GM12878 (cell line): ENCODE measurements around the gene MYO18B. TPM values are rescaled to one million over a fixed set of nuclear protein-coding genes. Genes with fewer than 3 reads are reported as not detected.

Experiments used
- ATAC-seq: fragments of 200-7000 bp; cut with Tn5 transposase; 3 replicates; pipeline ENCODE4 v1.9.1; 2020; ENCODE audit warnings: mild to moderate bottlenecking, moderate library complexity
- BruUV-seq: library from RNA; stranded (reverse); fragments of 400-500 nt; replicated peaks from 2 replicates; lab custom pipeline; 2021; lab: Mats Ljungman, UMichigan
- CTCF ChIA-PET: fragments of 300-600 bp; sonication (Branson Sonifier 250); formaldehyde crosslinking; extraction: SDS; loops from one replicate; lab custom pipeline; 2021; ENCODE audit warnings: inconsistent platforms; lab: Yijun Ruan, JAX
- POLR2A ChIA-PET: fragments of 350-600 bp; formaldehyde crosslinking; extraction: SDS; loops from one replicate; lab custom pipeline; 2021; ENCODE audit warnings: inconsistent platforms; lab: Charles Lee
- RAD21 ChIA-PET: fragments of 300-600 bp; sonication (Branson Sonifier 250); formaldehyde crosslinking; loops from one replicate; lab custom pipeline; 2023; ENCODE audit warnings: antibody characterized with exemption; ENCODE audit not compliant: unreplicated experiment; lab: Charles Lee
- SMC1A ChIA-PET: fragments of 300-600 bp; sonication (Branson Sonifier 250); formaldehyde crosslinking; loops from one replicate; lab custom pipeline; 2023; ENCODE audit not compliant: unreplicated experiment, uncharacterized antibody; lab: Charles Lee
- DNase-seq: peaks from one replicate; pipeline ENCODE4 v3.0.0-alpha.2; 2011; ENCODE audit warnings: low read depth, low spot score
- FAIRE-seq: peaks from 3 replicates; lab custom pipeline; 2011; peaks lifted over from hg19 to GRCh38; lab: Jason Lieb, UNC
- H2AFZ ChIP-seq: 2 replicates; pipeline ENCODE4 v1.6.0; 2011; ENCODE audit warnings: low read depth, low read length, control low read depth; ENCODE audit not compliant: control insufficient read depth
- H3K27ac ChIP-seq: 2 replicates; pipeline ENCODE4 v1.5.1; 2011; ENCODE audit warnings: control low read depth; ENCODE audit not compliant: control insufficient read depth, insufficient read depth
- H3K27me3 ChIP-seq, 2 experiments: replicated peaks in 1 of 2; 2 replicates each; pipeline versions ENCODE4 v1.6.0 to v1.6.1; 2011; ENCODE audit warnings: low read length in 1 of 2; ENCODE audit not compliant: control insufficient read depth in 2 of 2, insufficient read depth in 2 of 2
- H3K36me3 ChIP-seq, 2 experiments: 2 replicates each; pipeline ENCODE4 v1.5.1; 2011; ENCODE audit warnings: low read length in 1 of 2; ENCODE audit not compliant: control insufficient read depth in 2 of 2, insufficient read depth in 2 of 2
- H3K4me1 ChIP-seq: 2 replicates; pipeline ENCODE4 v1.6.1; 2011; ENCODE audit warnings: mild to moderate bottlenecking, low read length, moderate library complexity, mixed read lengths; ENCODE audit not compliant: control insufficient read depth, insufficient read depth
- H3K4me2 ChIP-seq: 2 replicates; pipeline ENCODE4 v1.6.0; 2011; ENCODE audit warnings: control low read depth; ENCODE audit not compliant: control insufficient read depth, insufficient read depth
- H3K4me3 ChIP-seq: fragments of 200-600 bp; sonication (generic); 2 replicates; pipeline ENCODE4 v1.5.1; 2016
- H3K79me2 ChIP-seq: 2 replicates; pipeline ENCODE4 v1.6.0; 2011; ENCODE audit warnings: low read length; ENCODE audit not compliant: control insufficient read depth, insufficient read depth
- H3K9ac ChIP-seq: 2 replicates; pipeline ENCODE4 v1.8.0; 2011; ENCODE audit warnings: low read length, control low read depth, mixed read lengths; ENCODE audit not compliant: control insufficient read depth, insufficient read depth
- H3K9me3 ChIP-seq: replicated peaks from 3 replicates; pipeline ENCODE4 v1.5.1; 2011; ENCODE audit warnings: mild to moderate bottlenecking, low read length; ENCODE audit not compliant: control insufficient read depth, insufficient read depth
- H4K20me1 ChIP-seq: 2 replicates; pipeline ENCODE4 v1.6.0; 2011; ENCODE audit not compliant: control insufficient read depth, insufficient read depth
- CBX3 ChIP-seq: fragments of 200-600 bp; sonication (generic); IDR thresholded peaks from 2 replicates; pipeline ENCODE4 v1.6.1; 2016; ENCODE audit warnings: low read depth, borderline replicate concordance
- CREB1 ChIP-seq: IDR thresholded peaks from 2 replicates; pipeline ENCODE4 v1.6.1; 2012; ENCODE audit warnings: low read depth, mild to moderate bottlenecking, inconsistent platforms
- EED ChIP-seq: sonication (generic); IDR thresholded peaks from 2 replicates; pipeline ENCODE4 v1.6.1; 2016; ENCODE audit warnings: antibody characterized with exemption, low read depth
- GATAD2B ChIP-seq: fragments of 450-650 bp; conservative IDR thresholded peaks from 2 replicates; pipeline ENCODE4 v1.6.1; 2017; ENCODE audit warnings: low read depth, mild to moderate bottlenecking, moderate library complexity
- KAT2A ChIP-seq: conservative IDR thresholded peaks from 2 replicates; pipeline ENCODE4 v1.6.1; 2011; ENCODE audit warnings: low read depth, low read length; ENCODE audit not compliant: control insufficient read depth
- KLF5 ChIP-seq: fragments of 450-650 bp; IDR thresholded peaks from 2 replicates; pipeline ENCODE4 v1.6.1; 2014; ENCODE audit warnings: mild to moderate bottlenecking; ENCODE audit not compliant: partially characterized antibody
- NR2C1 ChIP-seq: fragments of 450-650 bp; IDR thresholded peaks from 2 replicates; pipeline ENCODE4 v1.6.1; 2017; ENCODE audit warnings: antibody characterized with exemption, mild to moderate bottlenecking, moderate library complexity
- NRF1 ChIP-seq: conservative IDR thresholded peaks from 2 replicates; pipeline ENCODE4 v1.6.1; 2011; ENCODE audit warnings: mild to moderate bottlenecking, low read depth, low read length, improper control_type of control experiment
- RUNX3 ChIP-seq: IDR thresholded peaks from 2 replicates; pipeline ENCODE4 v1.6.1; 2012; ENCODE audit warnings: low read length, inconsistent platforms
- YBX1 ChIP-seq: fragments of 450-650 bp; IDR thresholded peaks from 2 replicates; pipeline ENCODE4 v1.6.1; 2016; ENCODE audit warnings: antibody characterized with exemption
- ZNF24 ChIP-seq: fragments of 450-650 bp; IDR thresholded peaks from 2 replicates; pipeline ENCODE4 v1.6.1; 2017; ENCODE audit warnings: antibody characterized with exemption, mild to moderate bottlenecking
- WGBS: methylation state at CpG from one replicate; pipeline ENCODE4 v1.1.6; 2016; ENCODE audit warnings: low lambda C conversion rate; ENCODE audit not compliant: insufficient replicate concordance, insufficient coverage; ENCODE audit errors: missing lambda C conversion rate; 5-methylcytosine and 5-hydroxymethylcytosine counted together
- in situ Hi-C: fragments of 300-500 bp; cut with MboI; formaldehyde crosslinking; loops from 9 replicates; pipeline ENCODE4 v1.14.3; 2018; ENCODE audit warnings: mixed read lengths
- intact Hi-C: fragments of 100-400 bp; cut with micrococcal nuclease; formaldehyde crosslinking; loops from one replicate; pipeline ENCODE4 v1.14.2; 2022; ENCODE audit not compliant: unreplicated experiment
- polyA plus RNA-seq, 11 experiments: library from polyadenylated mRNA; depleted of rRNA in 4 of 11; unstranded in 6 of 11; stranded (reverse) in 5 of 11; fragments of >200 nt; fragmentation: Nextera tagmentation in 4 of 11; fragmentation: Illumina TruSeq in 1 of 11; extraction: Ambion mirVana in 4 of 11; extraction: Trizol in 1 of 11; gene quantifications; 1 replicate in 1 of 11; 2 replicates in 10 of 11; pipeline versions ENCODE4 v1.2.1 to v1.2.3, GENCODE V29; 2011 to 2016; ENCODE audit warnings: inconsistent platforms in 2 of 11, missing spikeins in 2 of 11, low read depth in 1 of 11
- total RNA-seq, 4 experiments: library from RNA; depleted of rRNA in 3 of 4; stranded (reverse); fragments of >200 nt in 3 of 4; fragmentation: Illumina TruSeq in 1 of 4; extraction: Trizol in 1 of 4; gene quantifications; 2 replicates each; pipeline versions ENCODE4 v1.2.1 to v1.2.3, GENCODE V29; 2013 to 2021
- TF ChIP-seq, protein P1 (sequence below): fragments of 450-650 bp; IDR thresholded peaks from 2 replicates; pipeline ENCODE4 v1.6.1; 2016; ENCODE audit warnings: mild to moderate bottlenecking
- TF ChIP-seq, protein P2 (sequence below), 3 experiments: IDR thresholded peaks in 2 of 3; conservative IDR thresholded peaks in 1 of 3; 2 replicates each; pipeline ENCODE4 v1.5.1; 2011; ENCODE audit warnings: low read depth in 3 of 3, low read length in 3 of 3, mild to moderate bottlenecking in 3 of 3, control low read depth in 2 of 3, moderate library complexity in 2 of 3, inconsistent platforms in 1 of 3, mixed read lengths in 1 of 3; ENCODE audit not compliant: control insufficient read depth in 2 of 3, insufficient read depth in 1 of 3; ENCODE audit errors: extremely low read depth in 1 of 3
- TF ChIP-seq, protein P3 (sequence below): fragments of 450-650 bp; IDR thresholded peaks from 2 replicates; pipeline ENCODE4 v1.6.1; 2014; ENCODE audit warnings: mild to moderate bottlenecking
- TF ChIP-seq, protein P4 (sequence below): fragments of 450-650 bp; IDR thresholded peaks from 2 replicates; pipeline ENCODE4 v1.6.1; 2017; ENCODE audit warnings: borderline replicate concordance
- TF ChIP-seq, protein P5 (sequence below): fragments of 450-650 bp; formaldehyde crosslinking; IDR thresholded peaks from 2 replicates; pipeline ENCODE4 v1.4.0; 2020; ENCODE audit warnings: mild to moderate bottlenecking, moderate library complexity

Gene MYO18B
- total and polyA plus RNA-seq, 10 of the 15 experiments (the other 5 are each of a cell fraction or from before 2014, with no cell fraction given): 0.05 to 2.1 (median 0.51) TPM; not detected in 1

DNA sequence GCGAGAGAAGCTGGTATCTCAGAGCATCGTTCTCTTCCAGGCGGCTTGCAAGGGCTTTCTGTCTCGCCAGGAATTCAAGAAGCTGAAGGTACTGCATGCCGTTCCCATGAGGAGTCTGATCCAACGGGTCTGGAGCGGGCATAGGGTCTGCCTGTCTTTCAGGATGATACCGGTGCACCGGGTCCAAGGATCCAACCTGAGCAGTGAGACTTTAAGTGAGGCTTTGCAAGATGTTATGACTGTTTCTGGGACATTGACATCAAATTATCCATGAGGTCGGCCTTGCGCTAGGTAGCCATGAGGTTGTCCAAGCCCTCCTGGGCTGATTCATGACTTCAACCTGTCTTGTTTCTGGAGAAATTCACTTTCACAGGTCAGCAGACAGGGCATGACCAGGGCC lies 132.3 kb downstream of the MYO18B start:
- 48% methylated on average over 11 of the region's 11 CpGs for WGBS
- BruUV-seq: no TSS peak
- no peak for TF ChIP-seq NR2C1
- TF ChIP-seq CBX3: no peak
- no peak for TF ChIP-seq CREB1
- TF ChIP-seq, protein P1, sequence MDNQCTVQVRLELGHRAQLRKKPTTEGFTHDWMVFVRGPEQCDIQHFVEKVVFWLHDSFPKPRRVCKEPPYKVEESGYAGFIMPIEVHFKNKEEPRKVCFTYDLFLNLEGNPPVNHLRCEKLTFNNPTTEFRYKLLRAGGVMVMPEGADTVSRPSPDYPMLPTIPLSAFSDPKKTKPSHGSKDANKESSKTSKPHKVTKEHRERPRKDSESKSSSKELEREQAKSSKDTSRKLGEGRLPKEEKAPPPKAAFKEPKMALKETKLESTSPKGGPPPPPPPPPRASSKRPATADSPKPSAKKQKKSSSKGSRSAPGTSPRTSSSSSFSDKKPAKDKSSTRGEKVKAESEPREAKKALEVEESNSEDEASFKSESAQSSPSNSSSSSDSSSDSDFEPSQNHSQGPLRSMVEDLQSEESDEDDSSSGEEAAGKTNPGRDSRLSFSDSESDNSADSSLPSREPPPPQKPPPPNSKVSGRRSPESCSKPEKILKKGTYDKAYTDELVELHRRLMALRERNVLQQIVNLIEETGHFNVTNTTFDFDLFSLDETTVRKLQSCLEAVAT: no peak
- TF ChIP-seq KAT2A: no peak
- no peak for TF ChIP-seq GATAD2B
- TF ChIP-seq, protein P2, sequence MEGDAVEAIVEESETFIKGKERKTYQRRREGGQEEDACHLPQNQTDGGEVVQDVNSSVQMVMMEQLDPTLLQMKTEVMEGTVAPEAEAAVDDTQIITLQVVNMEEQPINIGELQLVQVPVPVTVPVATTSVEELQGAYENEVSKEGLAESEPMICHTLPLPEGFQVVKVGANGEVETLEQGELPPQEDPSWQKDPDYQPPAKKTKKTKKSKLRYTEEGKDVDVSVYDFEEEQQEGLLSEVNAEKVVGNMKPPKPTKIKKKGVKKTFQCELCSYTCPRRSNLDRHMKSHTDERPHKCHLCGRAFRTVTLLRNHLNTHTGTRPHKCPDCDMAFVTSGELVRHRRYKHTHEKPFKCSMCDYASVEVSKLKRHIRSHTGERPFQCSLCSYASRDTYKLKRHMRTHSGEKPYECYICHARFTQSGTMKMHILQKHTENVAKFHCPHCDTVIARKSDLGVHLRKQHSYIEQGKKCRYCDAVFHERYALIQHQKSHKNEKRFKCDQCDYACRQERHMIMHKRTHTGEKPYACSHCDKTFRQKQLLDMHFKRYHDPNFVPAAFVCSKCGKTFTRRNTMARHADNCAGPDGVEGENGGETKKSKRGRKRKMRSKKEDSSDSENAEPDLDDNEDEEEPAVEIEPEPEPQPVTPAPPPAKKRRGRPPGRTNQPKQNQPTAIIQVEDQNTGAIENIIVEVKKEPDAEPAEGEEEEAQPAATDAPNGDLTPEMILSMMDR (IDR thresholded peaks at IDR 0.05 in 2 of 3, conservative IDR thresholded peaks at IDR 0.05 in 1 of 3; ENCODE audit: control insufficient read depth in 2 of 3, extremely low read depth in 1 of 3, insufficient read depth in 1 of 3, low read depth in 3 of 3, low read length in 3 of 3): no peak
- TF ChIP-seq, protein P3, sequence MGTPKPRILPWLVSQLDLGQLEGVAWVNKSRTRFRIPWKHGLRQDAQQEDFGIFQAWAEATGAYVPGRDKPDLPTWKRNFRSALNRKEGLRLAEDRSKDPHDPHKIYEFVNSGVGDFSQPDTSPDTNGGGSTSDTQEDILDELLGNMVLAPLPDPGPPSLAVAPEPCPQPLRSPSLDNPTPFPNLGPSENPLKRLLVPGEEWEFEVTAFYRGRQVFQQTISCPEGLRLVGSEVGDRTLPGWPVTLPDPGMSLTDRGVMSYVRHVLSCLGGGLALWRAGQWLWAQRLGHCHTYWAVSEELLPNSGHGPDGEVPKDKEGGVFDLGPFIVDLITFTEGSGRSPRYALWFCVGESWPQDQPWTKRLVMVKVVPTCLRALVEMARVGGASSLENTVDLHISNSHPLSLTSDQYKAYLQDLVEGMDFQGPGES: no peak
- no peak for TF ChIP-seq KLF5
- TF ChIP-seq NRF1: no peak
- TF ChIP-seq, protein P4, sequence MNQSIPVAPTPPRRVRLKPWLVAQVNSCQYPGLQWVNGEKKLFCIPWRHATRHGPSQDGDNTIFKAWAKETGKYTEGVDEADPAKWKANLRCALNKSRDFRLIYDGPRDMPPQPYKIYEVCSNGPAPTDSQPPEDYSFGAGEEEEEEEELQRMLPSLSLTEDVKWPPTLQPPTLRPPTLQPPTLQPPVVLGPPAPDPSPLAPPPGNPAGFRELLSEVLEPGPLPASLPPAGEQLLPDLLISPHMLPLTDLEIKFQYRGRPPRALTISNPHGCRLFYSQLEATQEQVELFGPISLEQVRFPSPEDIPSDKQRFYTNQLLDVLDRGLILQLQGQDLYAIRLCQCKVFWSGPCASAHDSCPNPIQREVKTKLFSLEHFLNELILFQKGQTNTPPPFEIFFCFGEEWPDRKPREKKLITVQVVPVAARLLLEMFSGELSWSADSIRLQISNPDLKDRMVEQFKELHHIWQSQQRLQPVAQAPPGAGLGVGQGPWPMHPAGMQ: no peak
- TF ChIP-seq RUNX3: no peak
- TF ChIP-seq ZNF24: no peak
- TF ChIP-seq, protein P5, sequence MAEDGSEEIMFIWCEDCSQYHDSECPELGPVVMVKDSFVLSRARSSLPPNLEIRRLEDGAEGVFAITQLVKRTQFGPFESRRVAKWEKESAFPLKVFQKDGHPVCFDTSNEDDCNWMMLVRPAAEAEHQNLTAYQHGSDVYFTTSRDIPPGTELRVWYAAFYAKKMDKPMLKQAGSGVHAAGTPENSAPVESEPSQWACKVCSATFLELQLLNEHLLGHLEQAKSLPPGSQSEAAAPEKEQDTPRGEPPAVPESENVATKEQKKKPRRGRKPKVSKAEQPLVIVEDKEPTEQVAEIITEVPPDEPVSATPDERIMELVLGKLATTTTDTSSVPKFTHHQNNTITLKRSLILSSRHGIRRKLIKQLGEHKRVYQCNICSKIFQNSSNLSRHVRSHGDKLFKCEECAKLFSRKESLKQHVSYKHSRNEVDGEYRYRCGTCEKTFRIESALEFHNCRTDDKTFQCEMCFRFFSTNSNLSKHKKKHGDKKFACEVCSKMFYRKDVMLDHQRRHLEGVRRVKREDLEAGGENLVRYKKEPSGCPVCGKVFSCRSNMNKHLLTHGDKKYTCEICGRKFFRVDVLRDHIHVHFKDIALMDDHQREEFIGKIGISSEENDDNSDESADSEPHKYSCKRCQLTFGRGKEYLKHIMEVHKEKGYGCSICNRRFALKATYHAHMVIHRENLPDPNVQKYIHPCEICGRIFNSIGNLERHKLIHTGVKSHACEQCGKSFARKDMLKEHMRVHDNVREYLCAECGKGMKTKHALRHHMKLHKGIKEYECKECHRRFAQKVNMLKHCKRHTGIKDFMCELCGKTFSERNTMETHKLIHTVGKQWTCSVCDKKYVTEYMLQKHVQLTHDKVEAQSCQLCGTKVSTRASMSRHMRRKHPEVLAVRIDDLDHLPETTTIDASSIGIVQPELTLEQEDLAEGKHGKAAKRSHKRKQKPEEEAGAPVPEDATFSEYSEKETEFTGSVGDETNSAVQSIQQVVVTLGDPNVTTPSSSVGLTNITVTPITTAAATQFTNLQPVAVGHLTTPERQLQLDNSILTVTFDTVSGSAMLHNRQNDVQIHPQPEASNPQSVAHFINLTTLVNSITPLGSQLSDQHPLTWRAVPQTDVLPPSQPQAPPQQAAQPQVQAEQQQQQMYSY (CRISPR knock-in tag): no peak
- no peak for TF ChIP-seq YBX1
- no peak for TF ChIP-seq EED

More for the DNA sequence above, 132.3 kb downstream of the MYO18B start:
- in situ Hi-C loops (loop anchor here (10.0 kb wide), 1 partner anchor 460 kb away; no protein-coding TSS in a partner anchor), intact Hi-C loops (no loop called here)
- H3K36me3 ChIP-seq: no peaks in the 10 kb centered on the region
- no peak overlapping the region for H3K4me3 ChIP-seq
- no peaks in the 10 kb centered on the region for H3K4me1 ChIP-seq
- H3K9me3 ChIP-seq: no peaks in the 10 kb centered on the region; the same call in 2 of the 3 replicates
- ChIA-PET CTCF (no interaction called here), RAD21 (no interaction called here), SMC1A (no interaction called here), POLR2A (no interaction called here)
- no peaks in the 10 kb centered on the region; a peak in 1 of 4 replicates for H3K27me3 ChIP-seq
- H2AFZ ChIP-seq: no peak overlapping the region
- ATAC-seq (no peak), DNase-seq (no peak), FAIRE-seq (no peak)
- no peaks in the 10 kb centered on the region for H3K79me2 ChIP-seq
- H3K4me2 ChIP-seq: no peak overlapping the region
- no peaks in the 10 kb centered on the region for H4K20me1 ChIP-seq
- no peak overlapping the region for H3K9ac ChIP-seq
- no peak overlapping the region for H3K27ac ChIP-seq
